ENCODE results near the gene CEP44.

CEP44 gene

DNA sequence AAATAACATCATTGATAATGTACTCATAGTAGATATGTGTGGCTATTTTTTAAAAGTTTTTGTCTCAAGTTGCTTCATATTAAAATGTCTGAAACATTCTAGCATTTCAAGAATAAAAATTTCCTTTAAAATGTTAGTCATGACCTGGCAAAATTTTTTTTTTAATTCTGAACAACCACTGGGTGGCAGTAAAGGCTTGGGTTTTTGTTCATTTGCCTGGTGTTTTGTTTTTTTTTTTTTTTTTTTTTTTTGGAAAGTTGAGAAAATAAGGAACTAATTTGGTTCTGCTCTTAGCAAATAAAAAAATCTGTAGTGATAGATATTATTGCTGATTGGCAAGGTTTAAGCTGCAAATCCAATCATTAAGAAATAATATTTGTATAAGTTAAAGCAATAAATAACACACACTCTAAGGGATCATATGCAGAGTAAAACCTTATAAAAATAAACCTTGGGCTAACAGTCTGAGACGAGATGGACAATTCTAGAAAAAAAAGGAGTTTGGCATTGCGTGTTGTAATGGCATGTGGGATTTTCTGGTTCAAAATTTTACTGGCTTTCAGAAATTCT lies 81.4 kb downstream of the CEP44 start:
- Histone ChIP-seq H3K23ac (ENCODE audit: low read length) (no peak overlapping the region), H3K4ac (ENCODE audit: low read depth, low read length) (no peak overlapping the region), H3K56ac (ENCODE audit: low read length) (no peak overlapping the region), H3K79me1 (ENCODE audit: low read length) (no peaks in the 10 kb centered on the region), H2BK120ac (ENCODE audit: low read depth, low read length) (no peak overlapping the region), H3K4me3 (ENCODE audit: low read length) (no peak overlapping the region), H3K27ac (ENCODE audit: low read depth, low read length) (no peak overlapping the region), H3K4me1 (ENCODE audit: control insufficient read depth, low read depth, low read length) (no peaks in the 10 kb centered on the region), H3K79me2 (ENCODE audit: control insufficient read depth, insufficient read depth, low read length) (no peaks in the 10 kb centered on the region), H3K4me2 (ENCODE audit: low read length) (no peak overlapping the region), H4K5ac (ENCODE audit: low read length) (no peak overlapping the region), H3K18ac (ENCODE audit: low read length) (no peak overlapping the region), H2BK15ac (replicated peaks; ENCODE audit: low read depth) (no peak overlapping the region), H3K27me3 (ENCODE audit: insufficient read depth, low read length, poor library complexity) (no peaks in the 10 kb centered on the region), H2BK5ac (ENCODE audit: low read length) (no peak overlapping the region), H3K36me3 (ENCODE audit: control insufficient read depth, insufficient read depth, low read length) (no peaks in the 10 kb centered on the region), H2AK5ac (ENCODE audit: low read length) (no peak overlapping the region), H4K8ac (ENCODE audit: low read depth, low read length) (no peak overlapping the region), H3K9ac (ENCODE audit: low read length) (no peak overlapping the region)
- WGBS (ENCODE audit: extremely low coverage, insufficient coverage, low lambda C conversion rate): no CpG with 5 or more reads among the region's 2 CpGs
- peak; percentile 44 for DNase-seq

DNA sequence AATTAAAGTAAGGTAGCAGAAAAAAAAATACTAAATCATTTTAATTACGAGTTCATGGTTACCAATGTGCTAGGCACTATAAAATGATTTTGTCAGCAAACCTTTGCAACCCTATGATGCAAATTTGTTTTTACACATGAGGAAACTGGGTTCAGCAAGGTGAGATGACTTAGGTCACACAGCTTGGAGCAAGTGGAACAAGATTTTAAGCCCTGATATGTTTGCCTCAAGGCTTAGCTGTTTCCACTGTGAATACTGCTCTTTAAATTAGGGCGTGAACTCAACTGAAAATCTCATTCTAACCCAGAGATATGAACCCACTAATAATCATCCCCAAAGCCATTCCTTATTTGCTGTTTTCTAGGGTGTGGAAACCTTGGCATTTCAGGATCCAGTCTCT lies 86.3 kb downstream of the CEP44 start:
- H2AK5ac ChIP-seq (ENCODE audit: low read length): no peak overlapping the region
- H3K27me3 ChIP-seq (ENCODE audit: insufficient read depth, low read length, poor library complexity): no peaks in the 10 kb centered on the region
- no peak overlapping the region for H3K4me2 ChIP-seq (ENCODE audit: low read length)
- H3K36me3 ChIP-seq (ENCODE audit: control insufficient read depth, insufficient read depth, low read length): no peaks in the 10 kb centered on the region
- no peak overlapping the region for H4K8ac ChIP-seq (ENCODE audit: low read depth, low read length)
- no peak overlapping the region for H3K9ac ChIP-seq (ENCODE audit: low read length)
- H2BK15ac ChIP-seq (replicated peaks; ENCODE audit: low read depth): no peak overlapping the region
- H3K23ac ChIP-seq (ENCODE audit: low read length): no peak overlapping the region
- H3K4me1 ChIP-seq (ENCODE audit: control insufficient read depth, low read depth, low read length): no peaks in the 10 kb centered on the region
- DNase-seq: no peak
- no peak overlapping the region for H2BK120ac ChIP-seq (ENCODE audit: low read depth, low read length)
- H3K79me1 ChIP-seq (ENCODE audit: low read length): no peaks in the 10 kb centered on the region
- H3K56ac ChIP-seq (ENCODE audit: low read length): no peak overlapping the region
- H4K5ac ChIP-seq (ENCODE audit: low read length): no peak overlapping the region
- H2BK5ac ChIP-seq (ENCODE audit: low read length): no peak overlapping the region
- WGBS (ENCODE audit: extremely low coverage, insufficient coverage, low lambda C conversion rate): no CpG with 5 or more reads among the region's 2 CpGs
- H3K79me2 ChIP-seq (ENCODE audit: control insufficient read depth, insufficient read depth, low read length): no peaks in the 10 kb centered on the region
- no peak overlapping the region for H3K27ac ChIP-seq (ENCODE audit: low read depth, low read length)
- H3K4ac ChIP-seq (ENCODE audit: low read depth, low read length): no peak overlapping the region
- peak overlapping the region; percentile 28 for H3K18ac ChIP-seq (ENCODE audit: low read length)
- no peak overlapping the region for H3K4me3 ChIP-seq (ENCODE audit: low read length)

DNA sequence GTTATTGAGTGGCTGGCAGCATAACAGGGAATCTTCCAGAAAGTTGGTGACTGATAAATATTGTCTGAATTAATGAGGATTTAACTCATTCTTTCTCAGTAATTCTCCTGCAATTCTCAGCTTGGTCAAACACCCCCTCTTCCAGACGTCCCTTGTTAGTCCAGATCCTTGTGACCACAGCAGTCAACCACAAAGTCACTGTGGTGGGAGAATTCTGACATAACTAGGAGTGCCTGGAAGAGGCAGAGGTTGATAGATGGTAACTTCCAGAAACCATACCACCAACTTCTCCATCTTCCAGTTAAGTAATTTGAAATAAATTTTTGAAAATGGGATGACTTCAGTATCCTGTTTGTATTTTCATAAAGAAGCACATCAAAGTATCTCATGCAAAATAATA lies 90.1 kb downstream of the CEP44 start:
- no peak overlapping the region for H2BK15ac ChIP-seq (replicated peaks; ENCODE audit: low read depth)
- H3K4ac ChIP-seq (ENCODE audit: low read depth, low read length): no peak overlapping the region
- no peak overlapping the region for H2AK5ac ChIP-seq (ENCODE audit: low read length)
- H3K4me1 ChIP-seq (ENCODE audit: control insufficient read depth, low read depth, low read length): no peaks in the 10 kb centered on the region
- no peak overlapping the region for H3K4me2 ChIP-seq (ENCODE audit: low read length)
- no peak overlapping the region for H3K4me3 ChIP-seq (ENCODE audit: low read length)
- no peak overlapping the region for H4K8ac ChIP-seq (ENCODE audit: low read depth, low read length)
- H2BK5ac ChIP-seq (ENCODE audit: low read length): no peak overlapping the region
- H3K36me3 ChIP-seq (ENCODE audit: control insufficient read depth, insufficient read depth, low read length): no peaks in the 10 kb centered on the region
- no peak overlapping the region for H4K5ac ChIP-seq (ENCODE audit: low read length)
- H3K18ac ChIP-seq (ENCODE audit: low read length): no peak overlapping the region
- no peaks in the 10 kb centered on the region for H3K79me2 ChIP-seq (ENCODE audit: control insufficient read depth, insufficient read depth, low read length)
- no peak overlapping the region for H3K9ac ChIP-seq (ENCODE audit: low read length)
- no peak overlapping the region for H3K56ac ChIP-seq (ENCODE audit: low read length)
- no peaks in the 10 kb centered on the region for H3K27me3 ChIP-seq (ENCODE audit: insufficient read depth, low read length, poor library complexity)
- no peak overlapping the region for H3K23ac ChIP-seq (ENCODE audit: low read length)
- no peaks in the 10 kb centered on the region for H3K79me1 ChIP-seq (ENCODE audit: low read length)
- no peak overlapping the region for H3K27ac ChIP-seq (ENCODE audit: low read depth, low read length)
- no peak for DNase-seq
- H2BK120ac ChIP-seq (ENCODE audit: low read depth, low read length): peak overlapping the region; percentile 12
- WGBS (ENCODE audit: extremely low coverage, insufficient coverage, low lambda C conversion rate): no CpG with 5 or more reads among the region's 1 CpG

DNA sequence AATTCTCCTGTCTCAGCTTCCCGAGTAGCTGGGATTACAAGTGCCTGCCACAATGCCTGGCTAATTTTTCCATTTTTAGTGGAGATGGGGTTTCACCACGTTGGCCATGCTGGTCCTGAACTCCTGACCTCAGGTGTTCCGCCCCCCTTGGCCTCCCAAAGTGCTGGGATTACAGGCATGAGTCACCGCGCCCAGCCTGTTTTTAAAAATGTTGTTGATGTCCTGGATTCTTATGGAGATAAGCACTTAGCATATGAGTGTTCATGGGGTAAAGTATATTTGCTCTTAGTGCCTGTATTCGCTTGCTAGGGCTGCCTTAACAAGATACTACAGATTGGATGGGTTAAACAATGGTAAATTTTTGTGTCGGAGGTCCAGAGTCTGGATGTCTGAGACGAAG lies 91.7 kb downstream of the CEP44 start:
- H3K56ac ChIP-seq (ENCODE audit: low read length): no peak overlapping the region
- no peak overlapping the region for H2BK5ac ChIP-seq (ENCODE audit: low read length)
- H3K23ac ChIP-seq (ENCODE audit: low read length): no peak overlapping the region
- no peak overlapping the region for H3K4me2 ChIP-seq (ENCODE audit: low read length)
- no peak overlapping the region for H2BK15ac ChIP-seq (replicated peaks; ENCODE audit: low read depth)
- no peak overlapping the region for H3K27ac ChIP-seq (ENCODE audit: low read depth, low read length)
- H3K79me2 ChIP-seq (ENCODE audit: control insufficient read depth, insufficient read depth, low read length): no peaks in the 10 kb centered on the region
- H3K4me3 ChIP-seq (ENCODE audit: low read length): no peak overlapping the region
- H3K18ac ChIP-seq (ENCODE audit: low read length): no peak overlapping the region
- no peaks in the 10 kb centered on the region for H3K36me3 ChIP-seq (ENCODE audit: control insufficient read depth, insufficient read depth, low read length)
- DNase-seq: no peak
- H2BK120ac ChIP-seq (ENCODE audit: low read depth, low read length): no peak overlapping the region
- H3K4me1 ChIP-seq (ENCODE audit: control insufficient read depth, low read depth, low read length): no peaks in the 10 kb centered on the region
- no peaks in the 10 kb centered on the region for H3K79me1 ChIP-seq (ENCODE audit: low read length)
- H2AK5ac ChIP-seq (ENCODE audit: low read length): no peak overlapping the region
- no peak overlapping the region for H4K5ac ChIP-seq (ENCODE audit: low read length)
- H4K8ac ChIP-seq (ENCODE audit: low read depth, low read length): no peak overlapping the region
- no CpG with 5 or more reads among the region's 8 CpGs for WGBS (ENCODE audit: extremely low coverage, insufficient coverage, low lambda C conversion rate)
- H3K4ac ChIP-seq (ENCODE audit: low read depth, low read length): no peak overlapping the region
- H3K9ac ChIP-seq (ENCODE audit: low read length): no peak overlapping the region
- H3K27me3 ChIP-seq (ENCODE audit: insufficient read depth, low read length, poor library complexity): no peaks in the 10 kb centered on the region

DNA sequence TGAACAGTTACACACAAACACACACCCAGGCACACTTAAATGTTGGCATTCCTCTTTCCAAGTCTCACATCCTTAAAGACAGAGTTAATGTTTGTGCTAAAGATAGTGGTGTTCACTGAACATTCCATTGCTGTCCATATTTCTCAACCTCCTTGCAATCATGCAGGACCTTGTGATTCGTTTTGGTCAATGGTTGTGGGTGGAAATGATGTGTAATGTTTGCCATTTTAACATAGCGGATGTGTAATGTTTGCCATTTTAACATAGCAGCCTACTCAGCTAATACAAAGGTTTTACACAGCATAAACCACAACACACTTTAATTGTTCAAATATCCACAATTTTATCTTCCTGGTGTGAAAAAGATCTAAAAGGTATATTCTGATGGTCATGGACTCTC lies 93.9 kb downstream of the CEP44 start:
- DNase-seq: no peak
- no peak overlapping the region for H2AK5ac ChIP-seq (ENCODE audit: low read length)
- no peaks in the 10 kb centered on the region for H3K4me1 ChIP-seq (ENCODE audit: control insufficient read depth, low read depth, low read length)
- no peak overlapping the region for H2BK120ac ChIP-seq (ENCODE audit: low read depth, low read length)
- no peak overlapping the region for H3K18ac ChIP-seq (ENCODE audit: low read length)
- no peak overlapping the region for H3K27ac ChIP-seq (ENCODE audit: low read depth, low read length)
- H3K4me2 ChIP-seq (ENCODE audit: low read length): no peak overlapping the region
- H2BK5ac ChIP-seq (ENCODE audit: low read length): no peak overlapping the region
- no peaks in the 10 kb centered on the region for H3K27me3 ChIP-seq (ENCODE audit: insufficient read depth, low read length, poor library complexity)
- no CpG with 5 or more reads among the region's 2 CpGs for WGBS (ENCODE audit: extremely low coverage, insufficient coverage, low lambda C conversion rate)
- H3K4ac ChIP-seq (ENCODE audit: low read depth, low read length): no peak overlapping the region
- H3K36me3 ChIP-seq (ENCODE audit: control insufficient read depth, insufficient read depth, low read length): no peaks in the 10 kb centered on the region
- no peak overlapping the region for H4K8ac ChIP-seq (ENCODE audit: low read depth, low read length)
- H3K79me2 ChIP-seq (ENCODE audit: control insufficient read depth, insufficient read depth, low read length): no peaks in the 10 kb centered on the region
- H3K4me3 ChIP-seq (ENCODE audit: low read length): no peak overlapping the region
- H3K79me1 ChIP-seq (ENCODE audit: low read length): no peaks in the 10 kb centered on the region
- no peak overlapping the region for H4K5ac ChIP-seq (ENCODE audit: low read length)
- no peak overlapping the region for H3K56ac ChIP-seq (ENCODE audit: low read length)
- H3K23ac ChIP-seq (ENCODE audit: low read length): no peak overlapping the region
- no peak overlapping the region for H2BK15ac ChIP-seq (replicated peaks; ENCODE audit: low read depth)
- H3K9ac ChIP-seq (ENCODE audit: low read length): no peak overlapping the region

DNA sequence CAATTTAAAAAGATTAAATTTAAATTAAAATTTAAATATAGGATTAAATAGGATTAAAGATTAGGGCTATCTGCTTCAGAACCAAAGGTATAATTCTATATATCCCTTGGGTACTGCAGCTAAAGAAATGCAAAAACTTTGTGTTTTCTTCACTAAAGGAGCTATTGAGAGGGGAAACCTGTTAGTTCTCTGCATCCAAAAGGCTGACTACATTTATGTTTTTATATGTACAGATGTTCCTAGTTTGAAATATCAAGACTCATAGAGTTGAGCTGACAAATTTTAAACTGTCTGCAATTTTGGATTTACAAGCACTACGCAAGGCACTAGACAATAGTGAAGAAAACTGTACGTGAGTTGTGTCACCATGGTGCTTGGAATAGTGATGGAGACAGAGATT lies 95.2 kb downstream of the CEP44 start:
- Histone ChIP-seq H2AK5ac (ENCODE audit: low read length) (no peak overlapping the region), H2BK5ac (ENCODE audit: low read length) (no peak overlapping the region), H3K36me3 (ENCODE audit: control insufficient read depth, insufficient read depth, low read length) (no peaks in the 10 kb centered on the region), H3K4me2 (ENCODE audit: low read length) (no peak overlapping the region), H3K79me1 (ENCODE audit: low read length) (no peaks in the 10 kb centered on the region), H3K18ac (ENCODE audit: low read length) (no peak overlapping the region), H3K27me3 (ENCODE audit: insufficient read depth, low read length, poor library complexity) (no peaks in the 10 kb centered on the region), H3K4me1 (ENCODE audit: control insufficient read depth, low read depth, low read length) (no peaks in the 10 kb centered on the region), H3K9ac (ENCODE audit: low read length) (no peak overlapping the region), H4K5ac (ENCODE audit: low read length) (no peak overlapping the region), H3K79me2 (ENCODE audit: control insufficient read depth, insufficient read depth, low read length) (no peaks in the 10 kb centered on the region), H4K8ac (ENCODE audit: low read depth, low read length) (no peak overlapping the region), H3K23ac (ENCODE audit: low read length) (no peak overlapping the region), H3K4me3 (ENCODE audit: low read length) (no peak overlapping the region), H3K27ac (ENCODE audit: low read depth, low read length) (no peak overlapping the region), H3K56ac (ENCODE audit: low read length) (no peak overlapping the region), H2BK15ac (replicated peaks; ENCODE audit: low read depth) (no peak overlapping the region), H3K4ac (ENCODE audit: low read depth, low read length) (no peak overlapping the region), H2BK120ac (ENCODE audit: low read depth, low read length) (no peak overlapping the region)
- WGBS (ENCODE audit: extremely low coverage, insufficient coverage, low lambda C conversion rate): no CpG with 5 or more reads among the region's 2 CpGs
- no peak for DNase-seq
